ENCODE data around the gene TMEM141.
"Not testable (repeated sequence)": the region's sequence is repeated elsewhere in the genome, so short reads cannot be mapped to it uniquely, and the experiment has no call there.

TMEM141 gene

DNA sequence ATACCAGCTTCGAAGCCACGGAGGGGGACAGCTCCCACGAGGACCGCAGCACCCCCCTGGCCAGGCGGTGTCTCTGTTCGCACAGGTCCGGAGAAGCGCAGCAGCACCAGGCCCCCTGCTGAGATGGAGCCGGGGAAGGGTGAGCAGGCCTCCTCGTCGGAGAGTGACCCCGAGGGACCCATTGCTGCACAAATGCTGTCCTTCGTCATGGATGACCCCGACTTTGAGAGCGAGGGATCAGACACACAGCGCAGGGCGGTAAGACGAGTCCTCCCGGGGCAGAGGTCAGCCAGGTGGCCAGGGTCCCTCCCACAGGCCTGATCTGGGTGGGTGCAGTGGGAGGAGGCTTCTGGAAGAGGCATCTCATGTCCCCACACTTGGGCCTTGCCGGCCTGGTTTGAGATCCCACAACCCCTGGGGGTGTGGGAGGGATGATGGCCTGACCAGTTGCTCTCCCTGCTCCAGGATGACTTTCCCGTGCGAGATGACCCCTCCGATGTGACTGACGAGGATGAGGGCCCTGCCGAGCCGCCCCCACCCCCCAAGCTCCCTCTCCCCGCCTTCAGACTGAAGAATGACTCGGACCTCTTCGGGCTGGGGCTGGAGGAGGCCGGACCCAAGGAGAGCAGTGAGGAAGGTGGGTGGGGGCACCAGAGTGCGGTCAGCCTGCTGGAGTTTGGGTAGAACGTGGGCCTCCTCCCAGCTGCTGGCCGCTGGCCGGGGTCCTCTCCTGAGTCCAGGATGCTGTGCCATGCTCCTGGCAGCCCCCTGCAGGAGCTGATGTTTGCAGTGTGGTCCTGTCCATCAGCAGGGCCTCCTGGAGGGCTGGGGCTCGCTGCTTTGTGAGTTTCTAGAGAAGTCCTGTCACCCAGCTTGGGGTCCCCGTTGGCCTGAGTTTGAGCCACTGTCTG lies 48.3 kb downstream of the TMEM141 start:
- no peak overlapping the region for H3K4me3 ChIP-seq (ENCODE audit: low read depth, low read length)
- no peak for DNase-seq (ENCODE audit: low read depth)
- TF ChIP-seq, protein P1, sequence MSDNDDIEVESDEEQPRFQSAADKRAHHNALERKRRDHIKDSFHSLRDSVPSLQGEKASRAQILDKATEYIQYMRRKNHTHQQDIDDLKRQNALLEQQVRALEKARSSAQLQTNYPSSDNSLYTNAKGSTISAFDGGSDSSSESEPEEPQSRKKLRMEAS (IDR thresholded peaks at IDR 0.05; ENCODE audit: low read depth, low read length), result no peak
- no peak for TF ChIP-seq MYC (IDR thresholded peaks at IDR 0.05; ENCODE audit: low read depth, low read length)
- TF ChIP-seq, protein P2, sequence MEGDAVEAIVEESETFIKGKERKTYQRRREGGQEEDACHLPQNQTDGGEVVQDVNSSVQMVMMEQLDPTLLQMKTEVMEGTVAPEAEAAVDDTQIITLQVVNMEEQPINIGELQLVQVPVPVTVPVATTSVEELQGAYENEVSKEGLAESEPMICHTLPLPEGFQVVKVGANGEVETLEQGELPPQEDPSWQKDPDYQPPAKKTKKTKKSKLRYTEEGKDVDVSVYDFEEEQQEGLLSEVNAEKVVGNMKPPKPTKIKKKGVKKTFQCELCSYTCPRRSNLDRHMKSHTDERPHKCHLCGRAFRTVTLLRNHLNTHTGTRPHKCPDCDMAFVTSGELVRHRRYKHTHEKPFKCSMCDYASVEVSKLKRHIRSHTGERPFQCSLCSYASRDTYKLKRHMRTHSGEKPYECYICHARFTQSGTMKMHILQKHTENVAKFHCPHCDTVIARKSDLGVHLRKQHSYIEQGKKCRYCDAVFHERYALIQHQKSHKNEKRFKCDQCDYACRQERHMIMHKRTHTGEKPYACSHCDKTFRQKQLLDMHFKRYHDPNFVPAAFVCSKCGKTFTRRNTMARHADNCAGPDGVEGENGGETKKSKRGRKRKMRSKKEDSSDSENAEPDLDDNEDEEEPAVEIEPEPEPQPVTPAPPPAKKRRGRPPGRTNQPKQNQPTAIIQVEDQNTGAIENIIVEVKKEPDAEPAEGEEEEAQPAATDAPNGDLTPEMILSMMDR (IDR thresholded peaks at IDR 0.05; ENCODE audit: low read depth, low read length), result no peak
- no peak for TF ChIP-seq POLR2A (IDR thresholded peaks at IDR 0.05; ENCODE audit: extremely low read depth, insufficient read length)

GRCh38 chr9:136840140-136840876 lies 49.2 kb downstream of the TMEM141 start:
- TF ChIP-seq, protein P1 (IDR thresholded peaks at IDR 0.05; ENCODE audit: low read depth, low read length), result no peak
- TF ChIP-seq POLR2A (IDR thresholded peaks at IDR 0.05; ENCODE audit: extremely low read depth, insufficient read length) (no peak), MYC (IDR thresholded peaks at IDR 0.05; ENCODE audit: low read depth, low read length) (no peak)
- TF ChIP-seq, protein P2 (IDR thresholded peaks at IDR 0.05; ENCODE audit: low read depth, low read length), result no peak
- DNase-seq (ENCODE audit: low read depth), result no peak
- H3K4me3 ChIP-seq (ENCODE audit: low read depth, low read length), result no peak overlapping the region

GRCh38 chr9:136840877-136841645 lies 49.9 kb downstream of the TMEM141 start:
- TF ChIP-seq, protein P1 (IDR thresholded peaks at IDR 0.05; ENCODE audit: low read depth, low read length), result no peak
- TF ChIP-seq POLR2A (IDR thresholded peaks at IDR 0.05; ENCODE audit: extremely low read depth, insufficient read length) (no peak), MYC (IDR thresholded peaks at IDR 0.05; ENCODE audit: low read depth, low read length) (no peak)
- TF ChIP-seq, protein P2 (IDR thresholded peaks at IDR 0.05; ENCODE audit: low read depth, low read length), result no peak

GRCh38 chr9:136841646-136842379 lies 50.7 kb downstream of the TMEM141 start:
- DNase-seq (ENCODE audit: low read depth); H3K4me3 ChIP-seq (ENCODE audit: low read depth, low read length): not testable (repeated sequence)

More at GRCh38 chr9:136840877-136841645, 49.9 kb downstream of the TMEM141 start:
- no peak overlapping the region for H3K4me3 ChIP-seq (ENCODE audit: low read depth, low read length)
- DNase-seq (ENCODE audit: low read depth), result peak; percentile 58

DNA sequence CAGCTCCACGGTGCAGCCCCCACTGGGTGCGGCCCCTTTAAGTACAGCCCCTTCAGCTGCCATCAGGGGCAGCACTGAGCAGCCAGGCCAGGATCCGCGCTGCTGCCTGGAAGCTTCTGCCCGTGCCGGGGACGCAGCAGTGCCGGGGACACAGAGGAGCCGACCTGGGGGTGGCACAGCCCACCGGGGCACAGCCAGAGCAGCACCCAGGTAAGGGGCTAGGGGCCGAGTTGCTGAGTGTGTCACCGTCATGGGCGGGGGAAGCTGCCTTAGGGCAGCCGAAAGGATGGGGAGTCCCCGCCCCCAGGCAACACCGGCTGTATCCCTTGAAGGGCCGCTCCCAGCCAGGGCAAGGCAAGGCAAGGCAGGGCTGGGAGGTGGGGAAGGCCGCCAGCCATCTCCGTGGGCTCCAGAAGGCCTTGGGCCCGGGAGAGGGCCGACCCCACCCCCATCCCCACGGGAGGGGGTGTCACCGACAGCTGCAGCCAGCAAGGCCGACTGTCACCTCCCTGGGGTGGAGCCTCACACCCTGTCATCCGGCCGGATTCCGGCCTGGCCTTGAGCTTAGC lies 51.3 kb downstream of the TMEM141 start, which contains the start of gene AJM1:
Gene AJM1, plus strand, starts transcription at position 99 of the 569 bp plus-strand sequence. CDS start 1,937 bp downstream, outside the sequence.
- TF ChIP-seq, protein P1 (IDR thresholded peaks at IDR 0.05; ENCODE audit: low read depth, low read length), result 0 out of 2 replicates have a peak, but pooled peaks have one; percentile 28
- TF ChIP-seq, protein P2 (IDR thresholded peaks at IDR 0.05; ENCODE audit: low read depth, low read length), result peak; percentile 72
- H3K4me3 ChIP-seq (ENCODE audit: low read depth, low read length), result not testable (repeated sequence)
- DNase-seq (ENCODE audit: low read depth), result peak; percentile 81

All from NB4 (cell line).